K562 (cell line): ENCODE measurements around the gene ID1. TPM values are rescaled to one million over a fixed set of nuclear protein-coding genes. Genes with fewer than 3 reads are reported as not detected.

ENCODE experiments used
- AFF1 ChIP-seq, 2 experiments: fragments of 450-650 bp; IDR thresholded peaks; 2 replicates each; pipeline ENCODE4 v1.6.1; 2018; ENCODE audit warnings: mild to moderate bottlenecking in 2 of 2, low read depth in 1 of 2; ENCODE audit not compliant: partially characterized antibody in 2 of 2
- BRCA1 ChIP-seq, 2 experiments: fragments of 450-650 bp in 1 of 2; sonication (generic) in 1 of 2; formaldehyde crosslinking in 1 of 2; IDR thresholded peaks; 2 replicates each; pipeline versions ENCODE4 v1.5.0 to v1.6.1; 2017 to 2020; ENCODE audit warnings: mild to moderate bottlenecking in 1 of 2, missing genetic modification reagents in 1 of 2
- BRD9 ChIP-seq: fragments of 450-650 bp; IDR thresholded peaks from 2 replicates; pipeline ENCODE4 v1.6.1; 2018; ENCODE audit warnings: low read depth; ENCODE audit not compliant: partially characterized antibody
- DDX20 ChIP-seq: fragments of 450-650 bp; IDR thresholded peaks from 2 replicates; pipeline ENCODE4 v1.6.1; 2016; ENCODE audit warnings: missing genetic modification characterization, low read depth, mild to moderate bottlenecking, missing compliant biosample characterization, moderate library complexity
- RBM25 ChIP-seq: fragments of 200-400 bp; formaldehyde crosslinking; IDR thresholded peaks from 2 replicates; pipeline ENCODE4 v1.6.1; 2018; ENCODE audit warnings: low read length, low read depth, moderate library complexity; ENCODE audit not compliant: severe bottlenecking
- SFPQ ChIP-seq: fragments of 200-400 bp; formaldehyde crosslinking; IDR thresholded peaks from 2 replicates; pipeline ENCODE4 v1.6.1; 2017; ENCODE audit warnings: mild to moderate bottlenecking, low read depth, low read length, moderate library complexity
- SREBF1 ChIP-seq: fragments of 150-350 bp; IDR thresholded peaks from 2 replicates; pipeline ENCODE4 v1.6.1; 2014; ENCODE audit warnings: antibody characterized with exemption, low read depth, low read length, borderline replicate concordance
- ZNF592 ChIP-seq: fragments of 450-650 bp; IDR thresholded peaks from 2 replicates; pipeline ENCODE4 v1.6.1; 2017; ENCODE audit warnings: antibody characterized with exemption, mild to moderate bottlenecking
- polyA plus RNA-seq, 8 experiments: library from polyadenylated mRNA; depleted of rRNA in 4 of 8; stranded (reverse) in 5 of 8; unstranded in 3 of 8; fragments of >200 nt; fragmentation: Nextera tagmentation in 2 of 8; fragmentation: Illumina TruSeq in 1 of 8; extraction: Ambion mirVana in 2 of 8; extraction: Trizol in 1 of 8; gene quantifications; 2 replicates each; pipeline versions ENCODE4 v1.2.1 to v1.2.3, GENCODE V29; 2011 to 2014; ENCODE audit warnings: inconsistent platforms in 1 of 8, missing spikeins in 1 of 8
- total RNA-seq, 7 experiments: library from RNA; depleted of rRNA in 6 of 7; stranded (reverse); fragments of >200 nt in 6 of 7; fragmentation: Illumina TruSeq in 2 of 7; extraction: Trizol in 2 of 7; gene quantifications; 2 replicates each; pipeline versions ENCODE4 v1.2.1 to v1.2.3, GENCODE V29; 2011 to 2021; ENCODE audit warnings: low replicate concordance in 1 of 7

Gene ID1
- total and polyA plus RNA-seq, 9 of the 15 experiments (the other 6 are each of a cell fraction or from before 2014, with no cell fraction given) = 1.4 to 358 (median 65.0) TPM

- TF ChIP-seq BRD9 = peak; percentile 23
- TF ChIP-seq AFF1 (IDR thresholded peaks at IDR 0.05; ENCODE audit: low read depth in 1 of 2, partially characterized antibody in 2 of 2) = peak in 1 of 2 experiments; percentile 56
- TF ChIP-seq RBM25 = peak; percentile 88
- TF ChIP-seq SFPQ = no peak
- no peak for TF ChIP-seq BRCA1 (IDR thresholded peaks at IDR 0.05)
- TF ChIP-seq BRCA1 (CRISPR knock-in tag; IDR thresholded peaks at IDR 0.05) = no peak
- TF ChIP-seq SREBF1 = no peak
- 0 out of 2 replicates have a peak, but pooled peaks have one; percentile 11 for TF ChIP-seq ZNF592
- TF ChIP-seq DDX20 (tag) = 0 out of 2 replicates have a peak, but pooled peaks have one; percentile 41
Measured at GRCh38 chr20:31604567-31605030, 490 bp upstream of the ID1 start (continued).
